BE2C (cell line): ENCODE measurements around the gene NKTR.

Source experiments
- DNase-seq: peaks from one replicate; pipeline ENCODE4 v3.0.0-alpha.2; 2020
- H3K27me3 ChIP-seq: fragments of 250-450 bp; sonication (Bioruptor Pico); 2 replicates; pipeline ENCODE4 v1.5.1; 2020; ENCODE audit warnings: mild to moderate bottlenecking
- H3K36me3 ChIP-seq: fragments of 250-450 bp; sonication (Bioruptor Pico); 2 replicates; pipeline ENCODE4 v1.5.1; 2020; ENCODE audit warnings: mild to moderate bottlenecking
- H3K4me1 ChIP-seq: fragments of 250-450 bp; sonication (Bioruptor Pico); 2 replicates; pipeline ENCODE4 v1.5.1; 2020
- H3K4me3 ChIP-seq: 2 replicates; pipeline ENCODE4 v1.5.1; 2011; ENCODE audit warnings: low read depth, low read length
- H3K9me3 ChIP-seq: fragments of 250-450 bp; sonication (Bioruptor Pico); 2 replicates; pipeline ENCODE4 v1.5.1; 2020
- CTCF ChIP-seq: IDR thresholded peaks from 2 replicates; pipeline ENCODE4 v1.5.1; 2012; ENCODE audit warnings: mild to moderate bottlenecking, low read depth, low read length

Gene NKTR

GRCh38 chr3:42664438-42664803, 63.9 kb downstream of the NKTR start:
- Histone ChIP-seq H3K36me3 (no peaks in the 10 kb centered on the region), H3K27me3 (no peaks in the 10 kb centered on the region), H3K9me3 (no peaks in the 10 kb centered on the region), H3K4me1 (peaks cover 2% of the 10 kb centered on the region; the same call in 1 of the 2 replicates), H3K4me3 (no peak overlapping the region)
- no peak for DNase-seq
- TF ChIP-seq CTCF: no peak

GRCh38 chr3:42665050-42665878, 64.8 kb downstream of the NKTR start:
- Histone ChIP-seq H3K27me3 (no peaks in the 10 kb centered on the region), H3K4me1 (peaks cover 2% of the 10 kb centered on the region; the same call in 1 of the 2 replicates), H3K9me3 (no peaks in the 10 kb centered on the region), H3K36me3 (no peaks in the 10 kb centered on the region), H3K4me3 (no peak overlapping the region)
- TF ChIP-seq CTCF: no peak
- no peak for DNase-seq

- Histone ChIP-seq H3K27me3 (no peaks in the 10 kb centered on the region), H3K36me3 (no peaks in the 10 kb centered on the region), H3K4me1 (peaks cover 2% of the 10 kb centered on the region; the same call in 1 of the 2 replicates), H3K4me3 (no peak overlapping the region), H3K9me3 (no peaks in the 10 kb centered on the region)
- no peak for DNase-seq
- no peak for TF ChIP-seq CTCF
Measured at GRCh38 chr3:42666022-42666421, 65.5 kb downstream of the NKTR start.

- H3K4me3 ChIP-seq: no peak overlapping the region
- DNase-seq: no peak
Measured at GRCh38 chr3:42666577-42666998, 66.1 kb downstream of the NKTR start.

GRCh38 chr3:42667096-42667522, 66.6 kb downstream of the NKTR start:
- Histone ChIP-seq H3K4me1 (peaks cover 2% of the 10 kb centered on the region; the same call in 1 of the 2 replicates), H3K27me3 (no peaks in the 10 kb centered on the region), H3K4me3 (no peak overlapping the region), H3K36me3 (no peaks in the 10 kb centered on the region), H3K9me3 (no peaks in the 10 kb centered on the region)
- DNase-seq: no peak
- TF ChIP-seq CTCF: no peak

More at GRCh38 chr3:42666577-42666998, 66.1 kb downstream of the NKTR start:
- peaks cover 2% of the 10 kb centered on the region; the same call in 1 of the 2 replicates for H3K4me1 ChIP-seq
- no peaks in the 10 kb centered on the region for H3K27me3 ChIP-seq
- no peaks in the 10 kb centered on the region for H3K9me3 ChIP-seq
- no peak for TF ChIP-seq CTCF
- H3K36me3 ChIP-seq: no peaks in the 10 kb centered on the region
